SK-N-SH (cell line): ENCODE data around the gene SPPL2C.

ENCODE experiments used
- CTCF ChIP-seq: fragments of 200-600 bp; sonication (generic); IDR thresholded peaks from 2 replicates; pipeline ENCODE4 v1.6.1; 2017; ENCODE audit warnings: antibody characterized with exemption, mild to moderate bottlenecking, moderate library complexity
- FOXJ3 ChIP-seq: sonication (generic); formaldehyde crosslinking; IDR thresholded peaks from 2 replicates; pipeline ENCODE4 v1.5.1; 2020; ENCODE audit warnings: mild to moderate bottlenecking, missing genetic modification reagents
- REST ChIP-seq: IDR thresholded peaks from 2 replicates; pipeline ENCODE4 v1.6.1; 2012; ENCODE audit warnings: mild to moderate bottlenecking, low read depth, low read length, moderate library complexity

- TF ChIP-seq CTCF = no peak
- TF ChIP-seq FOXJ3 = no peak
- TF ChIP-seq REST = no peak
Observed at GRCh38 chr17:45841186-45841585, 3.5 kb upstream of the SPPL2C start.
